T-helper 17 cell (primary cell): ENCODE data around the gene SMARCD1. TPM values are rescaled to one million over a fixed set of nuclear protein-coding genes. Genes with fewer than 3 reads are reported as not detected.

Experiments used
- ATAC-seq: fragments of 150-1000 bp; cut with Tn5 transposase; 2 replicates; pipeline ENCODE4 v1.10.0; 2021; ENCODE audit warnings: mild to moderate bottlenecking, moderate library complexity
- DNase-seq, 3 donors: peaks; one replicate each; pipeline versions ENCODE4 v3.0.0 to v3.0.0-alpha.2; 2020 to 2021
- H3K9me3 ChIP-seq: one replicate; pipeline ENCODE4 v1.7.0; 2013; ENCODE audit warnings: low read length, mild to moderate bottlenecking; ENCODE audit not compliant: control insufficient read depth, poor library complexity, severe bottlenecking
- H3K27ac Mint-ChIP-seq: one replicate; pipeline ENCODE4 v1.8.0; 2022; ENCODE audit warnings: mild to moderate bottlenecking, moderate library complexity, mixed read lengths
- H3K27me3 Mint-ChIP-seq: one replicate; pipeline ENCODE4 v1.8.0; 2022; ENCODE audit warnings: mixed read lengths
- H3K36me3 Mint-ChIP-seq: one replicate; pipeline ENCODE4 v1.8.0; 2022; ENCODE audit warnings: low read depth, mixed read lengths
- H3K4me1 Mint-ChIP-seq: one replicate; pipeline ENCODE4 v1.8.0; 2022; ENCODE audit warnings: mild to moderate bottlenecking, mixed read lengths
- H3K4me3 Mint-ChIP-seq: one replicate; pipeline ENCODE4 v1.8.0; 2022; ENCODE audit warnings: mild to moderate bottlenecking, moderate library complexity, mixed read lengths
- total RNA-seq, 4 donors: library from RNA in 2 of 4; stranded (reverse) in 2 of 4; gene quantifications; one replicate each; pipeline ENCODE4 v1.2.3 and lab custom pipeline; 2022 to 2026

Gene SMARCD1
- total RNA-seq, 2 donors from 2014 or later: 74.0 to 93.6 TPM

DNA sequence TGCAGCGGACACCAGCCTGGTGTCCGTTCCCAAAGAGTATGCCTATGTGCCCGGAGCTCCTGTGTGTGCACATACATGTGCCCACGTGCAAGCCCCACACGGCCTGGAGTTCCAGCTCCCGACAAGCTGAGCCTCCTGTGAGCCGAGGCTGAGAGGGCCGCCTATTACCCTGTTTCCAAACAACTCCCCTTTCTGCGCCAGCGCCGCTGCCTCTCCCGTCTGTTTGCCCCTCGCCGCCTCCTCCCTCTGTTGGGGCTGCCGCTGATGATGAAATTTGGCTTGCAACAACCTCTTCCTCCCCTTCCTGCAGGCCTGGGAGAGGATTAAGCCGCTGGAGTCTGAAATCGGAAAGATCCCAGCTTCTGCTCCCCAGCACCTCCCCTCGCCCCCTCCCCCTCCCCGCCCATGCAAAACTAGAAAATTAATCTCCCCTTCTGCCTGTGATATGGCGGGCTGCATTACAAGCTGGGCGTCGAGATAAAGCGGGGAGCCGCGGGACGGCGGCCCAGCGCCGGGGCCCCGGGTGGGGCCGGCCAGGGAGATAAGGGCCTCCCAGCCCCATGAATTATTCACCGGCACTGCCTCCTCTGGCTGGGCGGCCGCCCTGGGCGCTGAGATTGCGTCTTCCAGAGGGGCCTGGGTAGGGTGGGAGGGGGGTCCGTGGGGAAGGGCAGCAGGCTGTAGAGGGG, 34.6 kb upstream of the SMARCD1 start:
- Mint-ChIP-seq H3K4me3 (no peak overlapping the region), H3K4me1 (peaks cover 6% of the 10 kb centered on the region), H3K27me3 (peaks cover 66% of the 10 kb centered on the region), H3K27ac (no peak overlapping the region), H3K36me3 (peaks cover 15% of the 10 kb centered on the region)
- H3K9me3 ChIP-seq: no peaks in the 10 kb centered on the region
- ATAC-seq (no peak), DNase-seq (no peak)

DNA sequence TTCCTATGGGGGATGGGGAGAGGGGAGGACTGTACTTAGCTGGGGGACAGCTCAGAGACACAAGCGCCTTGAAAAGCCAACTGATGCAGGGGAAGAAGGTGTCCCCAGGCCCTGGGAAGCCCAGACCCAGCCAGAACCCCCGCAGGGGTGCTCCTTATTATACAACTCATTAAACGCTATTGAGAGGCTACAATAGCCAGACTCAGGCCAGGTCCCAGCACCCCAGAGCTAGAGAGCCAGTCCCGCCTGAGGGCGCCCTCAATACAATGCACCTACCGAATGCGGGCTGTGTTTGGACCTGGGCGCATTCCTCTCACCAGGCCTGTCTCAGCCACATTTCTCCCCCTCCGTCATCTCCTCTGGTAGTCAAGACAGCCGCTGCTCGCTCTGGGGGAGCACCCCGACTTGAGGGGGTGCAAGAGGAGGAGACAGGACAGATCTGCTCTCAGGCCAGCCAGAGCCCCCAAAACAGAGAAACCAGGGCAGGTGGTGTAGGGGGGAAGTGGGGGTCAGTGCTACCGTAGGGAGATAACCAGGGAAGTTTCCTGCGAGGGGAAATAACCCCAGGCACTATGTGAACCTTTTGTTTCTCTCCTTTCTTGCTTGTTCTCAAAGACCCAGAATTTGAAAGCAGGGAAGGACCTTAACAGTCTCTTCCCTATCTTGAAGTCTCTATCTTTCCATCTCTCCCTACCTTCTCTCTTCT, 33.9 kb upstream of the SMARCD1 start:
- ATAC-seq (no peak), DNase-seq (no peak)
- H3K4me3 Mint-ChIP-seq: no peak overlapping the region
- peaks cover 73% of the 10 kb centered on the region for H3K27me3 Mint-ChIP-seq
- H3K9me3 ChIP-seq: no peaks in the 10 kb centered on the region
- H3K4me1 Mint-ChIP-seq: peaks cover 13% of the 10 kb centered on the region
- peaks cover 16% of the 10 kb centered on the region for H3K36me3 Mint-ChIP-seq
- no peak overlapping the region for H3K27ac Mint-ChIP-seq

DNA sequence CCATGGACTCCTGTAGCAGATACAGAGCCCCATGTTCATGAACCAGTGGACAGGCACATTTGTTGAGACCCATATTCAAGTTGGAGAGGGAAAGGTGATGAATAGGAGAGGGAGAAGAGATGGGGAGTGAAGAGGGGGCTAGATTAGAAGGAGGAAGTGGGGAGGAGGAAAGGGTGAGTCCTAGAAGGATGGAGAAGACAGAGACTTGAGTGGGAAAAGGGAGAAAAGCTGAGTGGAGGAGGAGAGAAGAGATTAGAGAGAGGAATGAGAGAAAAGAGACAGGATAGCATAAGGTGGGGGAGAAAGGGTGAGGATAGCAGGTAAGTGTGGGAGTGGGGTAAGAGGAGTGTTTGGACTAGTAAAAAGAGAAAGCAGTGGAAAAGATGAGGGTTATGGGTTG, 32.6 kb upstream of the SMARCD1 start:
- ATAC-seq (no peak), DNase-seq (no peak)
- Mint-ChIP-seq H3K27me3 (peaks cover 78% of the 10 kb centered on the region), H3K36me3 (peaks cover 23% of the 10 kb centered on the region), H3K4me3 (no peak overlapping the region), H3K27ac (no peak overlapping the region), H3K4me1 (peaks cover 19% of the 10 kb centered on the region)
- H3K9me3 ChIP-seq: no peaks in the 10 kb centered on the region

DNA sequence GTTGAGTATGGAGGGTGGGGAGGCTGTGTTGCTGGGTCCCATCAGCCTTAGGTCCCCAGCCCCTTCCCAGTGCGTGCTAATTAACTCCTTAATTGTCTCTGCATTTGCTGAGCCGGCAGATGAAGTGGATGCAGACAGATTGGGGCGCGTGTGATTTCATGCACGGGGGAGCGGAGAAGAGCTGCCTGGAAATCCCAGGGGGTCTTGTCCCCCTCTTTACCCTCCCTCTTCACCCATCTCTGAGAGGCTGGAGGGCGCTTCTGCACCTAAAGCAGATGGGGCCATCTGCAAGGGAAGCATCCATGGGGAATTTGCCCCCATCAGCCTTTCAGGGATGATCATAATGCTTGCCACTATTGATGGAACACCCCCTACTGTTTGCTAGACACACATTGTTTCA, 32.2 kb upstream of the SMARCD1 start:
- H3K9me3 ChIP-seq: no peaks in the 10 kb centered on the region
- H3K27me3 Mint-ChIP-seq: peaks cover 75% of the 10 kb centered on the region
- DNase-seq (no peak), ATAC-seq (no peak)
- H3K4me1 Mint-ChIP-seq: peaks cover 18% of the 10 kb centered on the region
- no peak overlapping the region for H3K27ac Mint-ChIP-seq
- H3K4me3 Mint-ChIP-seq: no peak overlapping the region
- H3K36me3 Mint-ChIP-seq: peaks cover 23% of the 10 kb centered on the region

DNA sequence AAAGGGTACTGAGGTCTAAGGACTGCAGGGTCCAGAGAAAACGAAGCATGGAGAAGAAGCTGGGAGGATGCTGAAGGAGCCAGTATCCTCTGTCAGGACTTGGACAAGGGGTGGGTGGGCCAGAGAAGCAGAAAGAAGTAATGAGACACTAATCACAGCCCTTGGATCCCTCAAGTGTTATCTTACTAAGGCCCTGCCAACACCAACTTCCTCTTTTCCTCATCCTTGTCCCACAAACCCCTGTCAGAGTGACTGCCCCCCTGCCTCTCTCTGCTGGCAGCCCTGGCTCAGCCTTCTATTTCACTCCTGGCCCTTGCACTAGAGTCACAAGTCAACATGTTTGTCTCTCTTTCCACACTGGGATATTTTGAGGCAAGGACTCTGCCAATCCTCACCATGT, 31.6 kb upstream of the SMARCD1 start:
- no peaks in the 10 kb centered on the region for H3K9me3 ChIP-seq
- no peak overlapping the region for H3K27ac Mint-ChIP-seq
- ATAC-seq (no peak), DNase-seq (no peak)
- peaks cover 18% of the 10 kb centered on the region for H3K4me1 Mint-ChIP-seq
- peaks cover 23% of the 10 kb centered on the region for H3K36me3 Mint-ChIP-seq
- no peak overlapping the region for H3K4me3 Mint-ChIP-seq
- peaks cover 77% of the 10 kb centered on the region for H3K27me3 Mint-ChIP-seq

DNA sequence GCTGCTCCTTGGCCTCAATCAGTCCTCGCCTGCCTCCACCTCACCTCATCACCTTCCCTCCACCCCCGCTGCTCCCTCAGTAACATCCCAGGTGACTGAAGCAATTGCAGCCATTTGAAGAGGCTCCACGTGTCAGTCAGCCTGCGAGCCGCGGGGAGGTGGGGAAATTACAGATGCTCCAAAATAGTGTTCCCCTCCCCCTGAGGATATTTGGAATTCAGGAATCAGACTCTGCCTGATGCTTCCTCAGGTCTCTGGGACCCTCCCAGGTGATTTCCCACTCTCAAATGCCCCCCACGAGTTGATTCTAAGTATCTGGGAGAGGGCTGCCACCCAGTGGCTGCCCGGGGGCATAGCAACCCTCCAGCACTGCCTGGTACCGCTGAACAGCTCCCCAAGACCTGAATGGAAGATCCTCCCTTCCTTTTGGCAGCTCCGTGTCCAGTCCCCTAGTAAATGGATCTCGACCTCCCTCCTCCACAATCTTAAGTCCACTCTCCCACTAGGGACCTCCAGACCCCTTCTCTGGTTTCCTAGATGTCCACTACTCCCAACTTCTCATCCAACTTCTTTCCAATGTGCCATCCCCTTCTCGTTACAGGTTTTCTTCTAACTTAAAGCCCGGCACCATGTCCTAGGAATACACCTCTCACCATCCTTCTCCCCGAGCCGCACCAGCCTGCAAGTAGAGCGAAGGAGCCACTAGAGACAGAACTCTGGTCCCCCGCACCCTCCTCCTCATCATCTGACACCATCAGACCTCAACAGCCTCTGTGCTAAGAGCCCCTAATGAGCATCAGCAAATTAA, 29.1 kb upstream of the SMARCD1 start:
- peak; percentile 75 for ATAC-seq
- H3K27me3 Mint-ChIP-seq: peaks cover 78% of the 10 kb centered on the region
- peaks cover 18% of the 10 kb centered on the region for H3K36me3 Mint-ChIP-seq
- H3K4me1 Mint-ChIP-seq: peaks cover 23% of the 10 kb centered on the region
- peak; percentile 37 to 39 (median 39) for DNase-seq
- peak overlapping the region; percentile 96 for H3K4me3 Mint-ChIP-seq
- no peaks in the 10 kb centered on the region for H3K9me3 ChIP-seq
- no peak overlapping the region for H3K27ac Mint-ChIP-seq

DNA sequence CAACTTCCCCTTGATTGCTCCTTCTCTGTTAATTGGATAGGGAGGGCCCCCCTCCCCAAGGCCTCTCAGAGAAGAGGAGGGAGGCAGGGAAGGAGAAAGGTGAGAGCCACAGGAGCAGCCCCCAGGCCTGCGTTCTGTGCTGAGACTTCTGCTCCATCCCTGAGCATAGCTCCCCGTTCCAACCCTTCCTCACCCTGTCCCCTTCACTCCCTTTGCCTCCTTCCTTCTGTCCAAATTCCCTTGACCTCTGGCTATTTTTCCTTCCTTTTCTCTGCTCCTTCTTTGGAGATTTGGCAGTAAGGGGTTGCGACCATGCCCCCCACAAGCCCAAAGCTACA, 28.5 kb upstream of the SMARCD1 start:
- Mint-ChIP-seq H3K4me3 (peak overlapping the region; percentile 96), H3K27ac (no peak overlapping the region), H3K4me1 (peaks cover 23% of the 10 kb centered on the region), H3K36me3 (peaks cover 16% of the 10 kb centered on the region), H3K27me3 (peaks cover 78% of the 10 kb centered on the region)
- H3K9me3 ChIP-seq: no peaks in the 10 kb centered on the region
- ATAC-seq: no peak
- no peak for DNase-seq

DNA sequence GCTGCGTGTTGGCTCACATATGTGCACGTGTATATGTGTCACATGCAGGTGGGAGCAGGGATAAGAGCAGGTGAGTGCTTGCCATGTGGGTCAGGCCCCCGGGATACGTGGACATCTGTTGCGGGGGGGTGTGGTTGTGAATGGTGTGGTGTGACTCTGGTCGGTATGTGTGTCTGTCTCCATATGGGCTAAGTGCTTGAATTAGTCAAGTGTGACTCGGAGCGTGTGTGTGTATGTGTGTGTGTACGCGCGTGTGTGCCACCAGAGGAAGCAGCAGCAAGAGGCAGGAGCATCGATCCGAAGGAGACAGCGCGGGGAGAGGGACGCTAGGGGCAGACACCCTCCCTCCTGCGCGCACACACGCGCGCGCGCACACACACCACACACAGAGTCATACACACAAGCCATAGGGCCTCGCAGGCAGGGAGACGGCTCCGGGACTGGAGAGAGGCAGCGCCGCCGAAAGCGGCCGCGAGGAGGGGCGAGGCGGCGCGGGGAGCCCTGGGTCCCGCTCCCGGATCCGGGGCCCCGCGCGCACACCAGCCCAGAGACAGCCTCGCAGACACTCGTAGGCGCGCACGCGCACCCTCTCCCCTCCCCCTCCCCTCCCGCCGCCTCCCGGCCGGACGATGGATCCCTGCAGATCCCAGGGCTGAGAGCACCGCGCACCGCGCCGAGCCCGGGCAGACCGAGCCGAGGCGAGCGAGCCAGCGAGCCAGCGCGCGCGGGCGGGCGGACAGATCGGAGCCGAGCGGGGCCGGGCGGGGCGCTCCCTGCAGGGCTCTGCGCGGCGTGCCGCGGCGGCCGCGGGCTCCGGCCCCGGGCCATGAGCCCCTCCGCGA, 27.9 kb upstream of the SMARCD1 start, which contains the start of gene ASIC1:
Gene ASIC1 (plus strand): TSS at position 597 of the 842 bp plus-strand sequence. CDS start 1,171 bp downstream, outside the sequence.
- H3K27ac Mint-ChIP-seq: no peak within 1 kb of the TSS
- peak; percentile 66 for ATAC-seq
- H3K4me1 Mint-ChIP-seq: peaks cover 23% of the 10 kb centered on the region

DNA sequence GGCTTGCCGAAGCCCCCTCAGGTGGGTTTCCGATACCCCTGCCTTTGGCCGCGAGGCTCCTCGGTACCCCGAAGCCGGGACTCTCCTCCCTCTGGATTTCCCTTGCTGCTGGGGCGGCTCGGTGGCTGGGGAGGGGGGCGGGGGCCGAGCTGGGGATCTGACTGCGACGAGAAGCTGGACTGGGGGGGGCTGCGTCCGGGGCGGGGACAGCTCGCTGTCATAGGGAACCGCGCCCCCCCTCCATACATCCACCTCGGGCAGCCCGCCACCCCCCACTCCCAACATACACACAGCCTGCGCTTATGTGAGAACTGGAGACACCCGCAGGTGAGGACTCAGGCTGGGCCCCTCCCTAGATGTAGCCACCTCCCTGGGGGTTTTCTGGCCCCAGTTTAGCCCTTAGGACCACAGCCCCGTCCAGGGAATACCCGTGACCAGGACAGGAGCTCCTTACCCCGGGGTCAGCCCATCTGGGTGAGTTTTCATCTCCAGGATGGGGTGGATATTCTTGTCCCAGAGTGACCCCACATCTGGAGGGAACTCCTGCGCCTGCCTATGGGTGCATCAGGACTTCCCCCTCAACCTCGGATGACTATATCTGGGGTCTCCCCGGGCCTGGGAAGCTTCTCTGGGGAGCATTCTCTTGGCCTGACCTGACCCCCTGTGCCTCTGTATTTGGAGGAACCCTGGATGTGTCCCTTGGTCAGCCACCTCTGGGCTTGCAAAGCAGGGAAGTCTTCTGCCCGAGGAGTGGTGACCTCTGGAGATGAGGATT, 27.1 kb upstream of the SMARCD1 start:
- peaks cover 20% of the 10 kb centered on the region for H3K4me1 Mint-ChIP-seq
- H3K9me3 ChIP-seq: no peaks in the 10 kb centered on the region
- ATAC-seq (no peak), DNase-seq (no peak)
- H3K27me3 Mint-ChIP-seq: peaks cover 75% of the 10 kb centered on the region
- H3K4me3 Mint-ChIP-seq: peak overlapping the region; percentile 81
- H3K36me3 Mint-ChIP-seq: peaks cover 13% of the 10 kb centered on the region
- no peak overlapping the region for H3K27ac Mint-ChIP-seq

More for the DNA sequence above, 27.9 kb upstream of the SMARCD1 start, which contains the start of gene ASIC1:
- H3K27me3 Mint-ChIP-seq: peaks cover 77% of the 10 kb centered on the region
- no peaks in the 10 kb centered on the region for H3K9me3 ChIP-seq
- H3K36me3 Mint-ChIP-seq: peaks cover 17% of the 10 kb centered on the region
- peak within 1 kb of the TSS; percentile 96 for H3K4me3 Mint-ChIP-seq
- peak in 2 of 3 donors; percentile 19 to 21 for DNase-seq

DNA sequence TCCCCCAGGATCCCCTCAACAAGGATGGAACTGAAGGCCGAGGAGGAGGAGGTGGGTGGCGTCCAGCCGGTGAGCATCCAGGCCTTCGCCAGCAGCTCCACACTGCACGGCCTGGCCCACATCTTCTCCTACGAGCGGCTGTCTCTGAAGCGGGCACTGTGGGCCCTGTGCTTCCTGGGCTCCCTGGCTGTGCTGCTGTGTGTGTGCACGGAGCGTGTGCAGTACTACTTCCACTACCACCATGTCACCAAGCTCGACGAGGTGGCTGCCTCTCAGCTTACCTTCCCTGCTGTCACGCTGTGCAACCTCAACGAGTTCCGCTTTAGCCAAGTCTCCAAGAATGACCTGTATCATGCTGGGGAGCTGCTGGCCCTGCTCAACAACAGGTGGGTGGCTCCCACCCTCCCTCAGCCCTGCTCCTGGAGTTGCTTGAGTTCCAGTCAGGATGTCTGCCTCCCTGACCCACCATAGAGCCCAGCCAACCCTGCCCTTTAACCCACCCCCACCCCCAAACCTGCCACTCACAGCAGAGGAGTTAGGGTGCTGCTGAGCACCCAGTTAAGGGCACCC, 26.3 kb upstream of the SMARCD1 start:
- Mint-ChIP-seq H3K4me3 (peak overlapping the region; percentile 41), H3K27me3 (peaks cover 75% of the 10 kb centered on the region), H3K4me1 (peaks cover 20% of the 10 kb centered on the region), H3K27ac (no peak overlapping the region), H3K36me3 (peaks cover 16% of the 10 kb centered on the region)
- DNase-seq: no peak
- no peaks in the 10 kb centered on the region for H3K9me3 ChIP-seq
- no peak for ATAC-seq

DNA sequence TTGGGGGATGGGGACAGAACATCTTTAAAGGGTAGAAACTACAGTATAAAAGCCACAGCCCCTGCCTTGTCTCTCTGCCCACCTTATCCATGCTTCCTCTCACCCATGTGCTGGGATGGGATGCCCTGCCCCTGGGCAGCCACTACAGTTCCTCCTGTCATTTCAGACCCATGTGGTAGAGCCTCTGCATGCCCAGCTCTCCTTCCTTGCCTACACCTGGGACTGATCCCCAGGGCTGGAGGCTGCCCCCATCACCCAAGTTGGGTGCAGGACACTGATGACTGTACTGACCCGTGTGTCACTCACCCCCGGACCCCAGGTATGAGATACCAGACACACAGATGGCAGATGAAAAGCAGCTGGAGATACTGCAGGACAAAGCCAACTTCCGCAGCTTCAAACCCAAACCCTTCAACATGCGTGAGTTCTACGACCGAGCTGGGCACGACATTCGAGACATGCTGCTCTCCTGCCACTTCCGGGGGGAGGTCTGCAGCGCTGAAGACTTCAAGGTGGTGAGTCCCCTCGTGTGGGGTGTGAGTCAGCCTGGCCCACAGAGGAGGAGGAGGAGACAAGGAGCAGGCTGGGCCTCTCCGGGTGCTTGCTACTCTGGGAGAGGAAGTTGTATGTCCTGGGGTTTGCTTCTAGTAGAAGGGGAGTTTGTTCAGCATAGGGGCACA, 25.6 kb upstream of the SMARCD1 start:
- Mint-ChIP-seq H3K27me3 (peaks cover 77% of the 10 kb centered on the region), H3K36me3 (peaks cover 16% of the 10 kb centered on the region), H3K4me1 (peaks cover 20% of the 10 kb centered on the region), H3K4me3 (peak overlapping the region; percentile 41), H3K27ac (no peak overlapping the region)
- ATAC-seq (no peak), DNase-seq (no peak)
- no peaks in the 10 kb centered on the region for H3K9me3 ChIP-seq
